ENCODE measurements around the gene GPR148. TPM values are rescaled to one million over a fixed set of nuclear protein-coding genes. Genes with fewer than 3 reads are reported as not detected.

GPR148 gene
- total and polyA plus RNA-seq, 9 donors: not detected

DNA sequence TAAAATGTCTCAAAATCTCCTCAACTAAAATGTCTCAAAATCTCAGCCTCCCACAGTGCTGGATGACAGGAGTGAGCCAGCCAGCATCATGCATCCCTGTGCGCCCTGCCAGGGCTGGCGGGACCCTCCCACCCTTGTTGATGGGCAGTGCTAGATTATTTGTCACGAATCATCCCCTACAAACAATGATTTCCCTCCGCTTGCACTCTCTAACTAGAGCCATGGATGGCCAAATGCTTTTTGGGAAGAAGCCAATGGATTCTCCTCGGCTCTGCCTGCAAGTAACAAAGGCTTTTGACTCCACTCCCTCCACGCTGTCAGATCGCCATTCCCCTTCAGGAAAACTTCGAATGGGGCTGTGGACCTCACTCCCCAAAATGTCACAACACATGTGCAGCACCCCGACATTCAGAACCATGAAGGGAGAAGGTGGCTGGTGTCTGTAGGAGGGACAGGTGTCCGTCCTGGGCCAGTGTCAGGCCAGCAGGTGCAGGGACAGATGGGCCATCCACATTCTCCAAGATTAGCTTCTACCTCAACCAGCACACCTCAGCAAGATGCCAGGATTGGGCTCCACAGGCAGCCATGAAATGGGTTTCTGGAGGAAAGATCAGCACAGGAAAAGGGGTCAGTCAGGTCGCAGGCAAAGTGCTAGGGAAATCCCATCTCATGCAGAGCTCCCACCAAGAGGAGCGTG is 38.0 kb downstream of the GPR148 start:
- Histone ChIP-seq H3K4me1 (ENCODE audit: insufficient read depth) (no peaks in the 10 kb centered on the region), H3K36me3 (no peaks in the 10 kb centered on the region), H3K27me3 (no peaks in the 10 kb centered on the region), H3K9me3 (no peaks in the 10 kb centered on the region), H3K27ac (no peak overlapping the region), H3K4me3 (no peak overlapping the region)
- no peak for DNase-seq
- no peak for TF ChIP-seq POLR2A (IDR thresholded peaks at IDR 0.05)
- TF ChIP-seq EP300 (IDR thresholded peaks at IDR 0.05): no peak
- TF ChIP-seq CTCF (IDR thresholded peaks at IDR 0.05): no peak
- intact Hi-C loops (cut with DNase I): no loop called here
- WGBS, 3 donors: 66 to 75% (median 68%) methylated on average over 12 of the region's 12 CpGs

GRCh38 chr2:130767408-130767775 is 38.5 kb downstream of the GPR148 start:
- Histone ChIP-seq H3K36me3 (no peaks in the 10 kb centered on the region), H3K4me1 (ENCODE audit: insufficient read depth) (no peaks in the 10 kb centered on the region), H3K27me3 (no peaks in the 10 kb centered on the region), H3K9me3 (no peaks in the 10 kb centered on the region), H3K4me3 (no peak overlapping the region), H3K27ac (no peak overlapping the region)
- no peak for DNase-seq
- TF ChIP-seq CTCF (IDR thresholded peaks at IDR 0.05): no peak
- no peak for TF ChIP-seq EP300 (IDR thresholded peaks at IDR 0.05)
- no peak for TF ChIP-seq POLR2A (IDR thresholded peaks at IDR 0.05)
- intact Hi-C loops (cut with DNase I): no loop called here
- WGBS, 3 donors: 69 to 73% (median 69%) methylated on average over 7 of the region's 7 CpGs

DNA sequence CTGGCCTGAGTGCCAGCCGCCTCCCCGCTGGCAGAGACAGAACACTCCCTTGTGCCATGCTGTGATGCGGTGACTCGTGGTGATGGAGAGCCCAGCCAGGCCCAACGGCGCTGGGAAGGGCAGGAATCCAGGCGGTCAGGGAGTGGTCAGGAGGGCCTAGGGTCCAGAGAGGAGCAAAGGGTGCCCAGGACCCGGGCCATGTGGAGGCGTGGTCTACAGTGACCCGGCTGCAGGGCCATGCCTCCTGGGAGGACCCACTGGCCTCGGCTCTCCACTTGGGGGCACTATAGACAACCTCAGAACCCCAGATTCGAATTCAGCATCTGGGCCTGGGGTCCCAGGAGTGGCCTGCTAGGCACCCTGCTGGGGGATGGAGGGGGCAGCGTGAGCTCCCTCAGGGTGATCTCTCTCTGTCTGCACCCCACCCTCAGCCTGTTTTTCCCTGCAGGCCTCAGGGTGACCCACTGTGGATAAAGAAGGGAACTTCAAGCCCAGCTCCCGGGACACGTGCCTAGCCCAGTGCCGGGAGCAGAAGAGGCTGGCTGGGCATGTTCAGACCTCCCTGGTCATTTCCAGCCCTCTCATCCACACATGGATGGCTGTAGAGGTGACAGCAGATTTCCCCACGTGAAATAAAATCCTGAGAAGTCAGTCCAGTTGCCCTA is 39.5 kb downstream of the GPR148 start:
- Histone ChIP-seq H3K4me3 (no peak overlapping the region), H3K27ac (no peak overlapping the region), H3K27me3 (no peaks in the 10 kb centered on the region), H3K36me3 (no peaks in the 10 kb centered on the region), H3K9me3 (no peaks in the 10 kb centered on the region), H3K4me1 (ENCODE audit: insufficient read depth) (no peaks in the 10 kb centered on the region)
- 80 to 85% (median 80%) methylated on average over 13 to 17 of the region's 17 CpGs for WGBS, 3 donors
- TF ChIP-seq EP300 (IDR thresholded peaks at IDR 0.05) (no peak), CTCF (IDR thresholded peaks at IDR 0.05) (no peak)
- intact Hi-C loops (cut with DNase I): no loop called here
- DNase-seq: no peak

DNA sequence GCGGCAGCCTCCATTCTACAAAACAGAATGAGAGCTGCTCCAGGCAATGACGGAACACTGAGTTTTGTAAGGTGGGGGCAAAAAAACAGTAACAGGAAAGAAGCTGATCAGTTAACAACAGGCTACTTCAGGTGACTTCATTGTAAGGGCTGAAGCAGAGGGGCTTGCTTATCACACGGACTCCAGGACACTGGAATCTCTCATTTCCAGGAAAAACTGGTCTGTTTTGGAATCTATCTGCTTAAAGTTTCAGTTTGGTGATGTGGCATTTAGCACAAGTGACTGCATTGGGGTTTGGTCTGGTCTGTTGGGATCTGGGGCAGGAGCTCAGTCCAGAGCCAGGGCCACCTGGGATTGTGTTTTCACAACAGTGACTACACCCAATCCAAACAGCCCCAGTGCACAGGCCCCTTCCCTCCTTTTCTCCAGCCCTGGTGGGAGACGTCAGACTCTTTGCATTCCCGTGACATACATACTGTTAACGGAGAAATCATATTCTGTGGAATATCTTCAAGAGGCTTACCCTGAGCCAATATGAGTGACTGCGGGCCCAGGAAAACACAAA is 40.6 kb downstream of the GPR148 start:
- no peaks in the 10 kb centered on the region for H3K9me3 ChIP-seq
- H3K4me1 ChIP-seq (ENCODE audit: insufficient read depth): no peaks in the 10 kb centered on the region
- TF ChIP-seq EP300 (IDR thresholded peaks at IDR 0.05) (no peak), POLR2A (IDR thresholded peaks at IDR 0.05) (no peak), CTCF (IDR thresholded peaks at IDR 0.05) (no peak)
- H3K4me3 ChIP-seq: no peak overlapping the region
- intact Hi-C loops (cut with DNase I): no loop called here
- H3K27ac ChIP-seq: no peak overlapping the region
- DNase-seq: no peak
- no peaks in the 10 kb centered on the region for H3K36me3 ChIP-seq
- H3K27me3 ChIP-seq: no peaks in the 10 kb centered on the region
- WGBS, 3 donors: 47 to 54% (median 49%) methylated on average over 7 of the region's 7 CpGs
